ENCODE results near the gene LRRC74B. TPM values are rescaled to one million over a fixed set of nuclear protein-coding genes. Genes with fewer than 3 reads are reported as not detected.

LRRC74B gene
- total RNA-seq, 1 donor from 2014 or later, result not detected

DNA sequence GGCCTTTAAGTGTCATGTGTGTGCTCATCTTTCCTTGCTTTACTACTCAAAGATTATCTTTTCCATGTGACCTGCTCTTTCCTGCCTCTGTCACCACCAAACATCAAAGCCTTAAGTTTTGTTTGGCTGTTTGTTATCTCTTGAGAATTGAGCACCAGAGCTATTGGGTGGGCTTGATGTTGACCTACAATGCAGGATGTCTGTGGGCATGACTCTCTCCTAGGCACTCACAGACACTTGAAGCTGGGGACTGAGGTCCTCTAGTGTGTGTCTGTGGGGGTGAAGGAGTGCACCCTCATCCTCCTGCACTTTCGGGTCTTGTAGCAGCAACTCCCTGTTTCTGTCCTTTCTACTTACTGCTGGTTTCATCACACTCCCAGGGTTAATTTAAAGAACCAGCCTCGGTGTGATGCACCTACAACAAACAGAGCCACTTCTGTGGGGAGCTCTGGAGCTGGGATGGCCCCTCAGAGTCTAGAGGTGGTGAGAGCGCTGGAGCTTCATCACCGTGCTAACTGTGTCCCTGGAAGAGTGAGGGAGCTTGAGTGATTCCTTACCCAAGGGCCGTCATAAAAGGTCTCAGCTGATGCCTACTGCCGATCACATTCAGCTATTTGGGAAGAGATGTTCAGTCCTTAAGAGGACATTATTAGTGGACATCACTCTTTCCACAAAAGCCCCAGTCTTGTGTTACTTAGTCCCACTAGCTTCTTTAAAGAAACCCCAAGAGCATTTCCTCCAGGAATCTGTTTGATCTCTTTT is 56.3 kb downstream of the LRRC74B start:
- DNase-seq (ENCODE audit: low spot score), result no peak

DNA sequence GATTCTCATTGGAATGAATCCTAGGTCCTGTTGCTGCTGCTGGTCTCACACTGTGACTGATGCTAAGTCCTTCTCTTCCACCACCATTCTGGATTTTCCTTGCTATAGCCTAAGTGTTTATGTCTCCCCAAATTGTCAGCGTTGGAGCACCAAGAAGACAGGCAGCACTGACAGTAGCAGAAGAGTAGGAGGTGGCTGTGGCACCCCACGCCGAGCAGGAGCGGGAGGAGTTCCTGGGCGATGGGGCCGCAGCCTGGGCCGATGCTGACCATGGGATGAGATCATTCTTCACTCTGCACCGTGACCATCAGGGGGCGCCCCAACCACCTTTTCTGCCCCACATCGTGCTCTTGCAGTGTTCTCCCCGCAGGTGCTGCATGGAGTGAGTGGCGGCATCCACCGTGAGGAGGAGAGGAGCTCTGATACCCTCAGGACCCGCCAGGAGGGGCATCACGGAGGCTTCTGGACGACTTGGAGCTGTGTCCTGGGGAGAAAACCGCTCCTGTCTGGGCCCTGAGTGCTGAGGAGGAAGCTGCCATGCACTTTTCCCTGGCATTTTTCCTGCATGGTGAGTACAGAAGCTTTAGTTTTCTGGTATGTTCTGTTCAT is 57.0 kb downstream of the LRRC74B start:
- no peak for DNase-seq (ENCODE audit: low spot score)

GRCh38 chr22:21103633-21104032 is 57.9 kb downstream of the LRRC74B start:
- DNase-seq (ENCODE audit: low spot score), result no peak

DNA sequence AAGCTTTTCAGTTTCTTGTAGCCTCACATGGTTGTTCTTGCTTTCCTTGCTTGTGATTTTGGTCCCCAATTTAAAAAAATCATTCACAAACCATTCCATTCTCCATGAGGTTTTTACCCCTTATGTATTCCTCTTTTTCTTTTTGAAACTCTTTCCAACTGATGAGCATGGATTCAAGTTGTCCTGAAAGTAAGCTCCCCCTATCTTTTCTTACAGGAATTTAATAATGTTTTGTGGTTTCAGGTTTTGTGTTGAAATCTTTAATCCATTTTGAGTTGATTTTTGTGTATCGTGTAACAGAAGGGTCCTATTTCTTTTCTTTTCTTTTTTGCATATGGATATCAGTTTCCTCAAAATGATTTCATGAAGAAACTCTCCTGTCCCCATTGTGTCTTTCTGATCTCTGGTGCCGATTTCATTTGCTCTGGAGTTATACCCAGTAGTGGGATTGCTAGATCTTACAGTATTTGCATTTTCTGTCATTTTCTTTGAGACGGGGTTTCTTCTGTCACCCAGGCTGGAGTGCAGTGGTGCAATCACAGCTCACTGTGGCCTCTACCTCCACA is 58.5 kb downstream of the LRRC74B start:
- DNase-seq (ENCODE audit: low spot score), result no peak

DNA sequence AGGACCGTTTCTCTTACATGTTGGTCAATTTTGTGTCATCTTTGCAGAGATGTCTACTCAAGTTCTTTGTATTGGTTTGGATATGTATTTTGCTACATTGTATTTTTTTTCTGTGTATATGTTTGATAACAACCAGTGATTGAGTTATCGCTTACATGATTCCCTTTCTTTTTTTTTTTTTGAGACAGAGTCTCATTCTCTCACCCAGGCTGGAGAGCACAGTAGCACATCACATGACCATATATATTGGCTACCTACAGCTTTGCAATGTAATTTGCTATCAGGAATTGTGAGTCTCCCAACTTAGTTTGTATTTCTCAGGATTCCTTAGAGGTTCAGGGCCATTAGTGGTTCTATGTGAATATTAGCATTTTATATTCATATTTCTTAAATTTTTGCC is 59.5 kb downstream of the LRRC74B start:
- no peak for DNase-seq (ENCODE audit: low spot score)

DNA sequence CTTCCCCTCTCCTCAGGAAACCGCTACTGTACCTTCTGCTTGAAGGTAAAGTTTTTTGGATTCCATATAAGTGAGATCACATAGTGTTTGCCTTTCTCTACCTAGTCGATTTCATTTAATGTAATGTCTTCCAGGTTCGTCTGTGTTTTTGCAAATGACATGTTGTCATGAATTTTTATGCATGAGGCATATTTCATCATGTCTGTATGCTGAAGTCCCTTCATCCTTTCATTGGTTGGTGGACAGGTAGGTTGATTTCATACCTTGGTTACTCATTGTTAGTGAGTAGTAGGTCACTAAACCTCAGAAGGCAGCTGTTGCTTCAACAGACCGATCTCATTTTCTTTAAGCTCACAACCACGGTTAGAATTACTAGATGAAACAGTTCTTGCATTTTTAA is 60.3 kb downstream of the LRRC74B start:
- DNase-seq (ENCODE audit: low spot score), result no peak

DNA sequence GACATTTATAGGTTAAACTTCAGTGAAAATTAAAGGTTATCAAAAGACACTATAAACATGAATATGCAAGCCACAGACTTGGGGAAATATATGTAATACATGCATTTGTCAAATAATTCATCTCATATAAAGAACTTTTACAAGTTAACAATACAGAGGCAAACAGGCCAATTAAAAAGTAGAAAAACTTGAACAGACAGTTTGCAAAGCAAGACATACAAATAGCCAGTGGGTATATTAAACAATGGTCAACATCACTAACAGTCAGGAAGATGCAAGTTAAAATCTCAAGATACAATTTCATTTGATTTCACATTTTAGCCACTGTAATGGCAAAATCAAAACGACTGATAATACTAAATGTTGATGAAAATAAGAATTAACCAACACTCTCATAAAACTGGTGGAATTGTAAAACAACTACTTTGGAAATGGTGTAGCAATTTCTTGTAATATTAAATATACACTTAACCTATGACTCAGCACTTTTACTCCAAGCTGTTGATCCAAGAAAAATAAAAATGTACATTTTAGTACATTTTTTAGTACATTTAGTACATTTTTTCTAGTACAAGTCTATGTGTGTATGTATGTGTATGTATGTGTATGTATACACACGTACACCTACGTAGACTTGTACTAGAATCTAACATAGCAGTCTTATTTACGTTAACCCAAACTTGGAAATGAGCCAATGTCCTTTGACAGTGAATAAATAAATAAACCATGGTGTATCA is 62.8 kb downstream of the LRRC74B start:
- DNase-seq (ENCODE audit: low spot score), result no peak

Small RNA genes within 50 kb of the gene (microRNA-seq; reads per million reads assigned to microRNA genes)
- gene MIR649 (ENCODE audit: borderline number of aligned reads), result not detected

Other genes with a start within 250 kb of the LRRC74B start
- 79.1 TPM for gene PI4KA, start 187.1 kb upstream of the LRRC74B start, total RNA-seq
- gene SNAP29, start 186.9 kb upstream of the LRRC74B start, total RNA-seq, result 30.8 TPM
- 46.1 TPM for gene CRKL, start 128.5 kb upstream of the LRRC74B start, total RNA-seq
- gene AIFM3, start 78.7 kb upstream of the LRRC74B start, total RNA-seq, result 2.1 TPM
- gene LZTR1, start 63.6 kb upstream of the LRRC74B start, total RNA-seq, result 70.8 TPM
- 15.5 TPM for gene THAP7, start 43.8 kb upstream of the LRRC74B start, total RNA-seq
- gene P2RX6, start 30.8 kb upstream of the LRRC74B start, total RNA-seq, result 1.2 TPM
- gene SLC7A4, start 13.4 kb upstream of the LRRC74B start, total RNA-seq, result 7.6 TPM